HEK293T (cell line): ENCODE data around the gene FXYD6.
A peak's percentile ranks its signal among the peaks of the same experiment; 100 is the strongest.

Experiments used
- CTCF ChIA-PET: fragments of 350-600 bp; formaldehyde crosslinking; extraction: SDS; loops from one replicate; lab custom pipeline; 2021; ENCODE audit warnings: antibody characterized with exemption, inconsistent platforms; lab: Yijun Ruan, JAX
- POLR2A ChIA-PET: fragments of 350-600 bp; formaldehyde crosslinking; extraction: SDS; loops from one replicate; lab custom pipeline; 2020; ENCODE audit warnings: antibody characterized with exemption, inconsistent platforms; lab: Yijun Ruan, JAX
- DNase-seq: peaks from one replicate; pipeline ENCODE4 v3.0.0; 2012; ENCODE audit warnings: mixed read lengths; ENCODE audit errors: extremely low spot score
- ARNT ChIP-seq: fragments of 450-650 bp; IDR thresholded peaks from 2 replicates; pipeline ENCODE4 v1.6.1; 2017; ENCODE audit warnings: mild to moderate bottlenecking
- BHLHE40 ChIP-seq: fragments of 450-650 bp; IDR thresholded peaks from 2 replicates; pipeline ENCODE4 v1.6.1; 2016; ENCODE audit warnings: mild to moderate bottlenecking, moderate library complexity, borderline replicate concordance
- CTBP1 ChIP-seq: fragments of 450-650 bp; IDR thresholded peaks from 2 replicates; pipeline ENCODE4 v1.6.1; 2016; ENCODE audit warnings: borderline replicate concordance
- ELF4 ChIP-seq: fragments of 450-650 bp; IDR thresholded peaks from 2 replicates; pipeline ENCODE4 v1.6.1; 2017; ENCODE audit warnings: antibody characterized with exemption
- FOXA1 ChIP-seq: fragments of 450-650 bp; IDR thresholded peaks from 2 replicates; pipeline ENCODE4 v1.6.1; 2016; ENCODE audit warnings: mild to moderate bottlenecking
- FOXK2 ChIP-seq: fragments of 450-650 bp; IDR thresholded peaks from 2 replicates; pipeline ENCODE4 v1.6.1; 2016; ENCODE audit warnings: mild to moderate bottlenecking
- FOXM1 ChIP-seq: fragments of 450-650 bp; IDR thresholded peaks from 2 replicates; pipeline ENCODE4 v1.6.1; 2017; ENCODE audit warnings: mild to moderate bottlenecking, borderline replicate concordance
- HDGF ChIP-seq: fragments of 450-650 bp; IDR thresholded peaks from 2 replicates; pipeline ENCODE4 v1.6.1; 2017; ENCODE audit warnings: antibody characterized with exemption, borderline replicate concordance
- L3MBTL2 ChIP-seq: fragments of 450-650 bp; conservative IDR thresholded peaks from 2 replicates; pipeline ENCODE4 v1.6.1; 2016; ENCODE audit warnings: mild to moderate bottlenecking
- LEF1 ChIP-seq: fragments of 450-650 bp; IDR thresholded peaks from 2 replicates; pipeline ENCODE4 v1.6.1; 2017; ENCODE audit warnings: mild to moderate bottlenecking, borderline replicate concordance
- NFRKB ChIP-seq: fragments of 450-650 bp; IDR thresholded peaks from 2 replicates; pipeline ENCODE4 v1.6.1; 2016; ENCODE audit warnings: mild to moderate bottlenecking, moderate library complexity
- PKNOX1 ChIP-seq: fragments of 450-650 bp; IDR thresholded peaks from 2 replicates; pipeline ENCODE4 v1.6.1; 2016
- SP1 ChIP-seq: fragments of 450-650 bp; IDR thresholded peaks from 2 replicates; pipeline ENCODE4 v1.6.1; 2017
- SUZ12 ChIP-seq: fragments of 450-650 bp; IDR thresholded peaks from 2 replicates; pipeline ENCODE4 v1.6.1; 2016; ENCODE audit warnings: mild to moderate bottlenecking
- TARDBP ChIP-seq: fragments of 450-650 bp; IDR thresholded peaks from 2 replicates; pipeline ENCODE4 v1.6.1; 2016
- ZNF384 ChIP-seq: fragments of 450-650 bp; IDR thresholded peaks from 2 replicates; pipeline ENCODE4 v1.6.1; 2016

Gene FXYD6

GRCh38 chr11:117821431-117821830 is 55.0 kb downstream of the FXYD6 start:
- ChIA-PET POLR2A (no interaction called here), CTCF (interaction anchor here (2.1 kb wide), 1 partner anchor 125 kb away, joined by 11 read pairs; no protein-coding TSS in a partner anchor)
- DNase-seq = no peak
- no peak for TF ChIP-seq TARDBP

GRCh38 chr11:117820516-117820915 is 55.9 kb downstream of the FXYD6 start:
- TF ChIP-seq SUZ12 (no peak), PKNOX1 (no peak), HDGF (no peak), ZNF384 (no peak), CTBP1 (no peak), TARDBP (no peak), SP1 (no peak), L3MBTL2 (no peak), ARNT (no peak), NFRKB (no peak), FOXM1 (no peak), LEF1 (no peak), FOXK2 (no peak), ELF4 (no peak), BHLHE40 (no peak), FOXA1 (no peak)
- ChIA-PET CTCF (interaction anchor here (2.1 to 4.2 kb wide), 2 partner anchors 13 to 126 kb away, joined by 11 to 48 read pairs; no protein-coding TSS in a partner anchor), POLR2A (no interaction called here)
- no peak for DNase-seq

- ChIA-PET CTCF (interaction anchor here (1.4 to 4.2 kb wide), 4 partner anchors 12 to 394 kb away, joined by 4 to 48 read pairs (median 11); no protein-coding TSS in a partner anchor), POLR2A (no interaction called here)
- TF ChIP-seq PKNOX1 = no peak
- no peak for DNase-seq
Observed at GRCh38 chr11:117820071-117820470, 56.4 kb downstream of the FXYD6 start.

- DNase-seq = peak; percentile 77
- CTCF ChIA-PET = interaction anchor here (0.6 to 5.5 kb wide), 12 partner anchors 12 to 488 kb away, joined by 3 to 48 read pairs (median 4); no protein-coding TSS in a partner anchor
- POLR2A ChIA-PET = no interaction called here
- TF ChIP-seq SUZ12 = no peak
- TF ChIP-seq CTBP1 = no peak
- no peak for TF ChIP-seq SP1
- no peak for TF ChIP-seq FOXA1
- TF ChIP-seq ZNF384 = no peak
- TF ChIP-seq FOXM1 = no peak
- no peak for TF ChIP-seq FOXK2
- TF ChIP-seq BHLHE40 = no peak
Observed at GRCh38 chr11:117819096-117820040, 57.1 kb downstream of the FXYD6 start.

- no peak for TF ChIP-seq L3MBTL2
- TF ChIP-seq FOXK2 = no peak
- TF ChIP-seq TARDBP = no peak
- no peak for TF ChIP-seq SUZ12
- TF ChIP-seq FOXA1 = no peak
- TF ChIP-seq ZNF384 = no peak
- TF ChIP-seq ELF4 = no peak
- no peak for TF ChIP-seq SP1
- TF ChIP-seq BHLHE40 = no peak
- no peak for TF ChIP-seq HDGF
- TF ChIP-seq CTBP1 = no peak
- TF ChIP-seq LEF1 = no peak
- no peak for TF ChIP-seq FOXM1
- TF ChIP-seq PKNOX1 = no peak
- TF ChIP-seq ARNT = no peak
- no peak for TF ChIP-seq NFRKB
- DNase-seq = no peak
- CTCF ChIA-PET = interaction anchor here (0.6 to 5.5 kb wide), 19 partner anchors 11 to 486 kb away, joined by 3 to 48 read pairs (median 4); no protein-coding TSS in a partner anchor
- POLR2A ChIA-PET = interaction anchor here (1.4 to 1.9 kb wide), 2 partner anchors 10 kb away, joined by 3 to 5 read pairs; no protein-coding TSS in a partner anchor
Observed at GRCh38 chr11:117818041-117818873, 58.2 kb downstream of the FXYD6 start.
